NCI-H510A (cell line): ENCODE data around the gene CPNE4.
"Not testable (repeated sequence)": the region's sequence is repeated elsewhere in the genome, so short reads cannot be mapped to it uniquely, and the experiment has no call there.

ENCODE experiments used
- DNase-seq: peaks from one replicate; lab custom pipeline; 2025; lab: John Stamatoyannopoulos, UW

Gene CPNE4

DNA sequence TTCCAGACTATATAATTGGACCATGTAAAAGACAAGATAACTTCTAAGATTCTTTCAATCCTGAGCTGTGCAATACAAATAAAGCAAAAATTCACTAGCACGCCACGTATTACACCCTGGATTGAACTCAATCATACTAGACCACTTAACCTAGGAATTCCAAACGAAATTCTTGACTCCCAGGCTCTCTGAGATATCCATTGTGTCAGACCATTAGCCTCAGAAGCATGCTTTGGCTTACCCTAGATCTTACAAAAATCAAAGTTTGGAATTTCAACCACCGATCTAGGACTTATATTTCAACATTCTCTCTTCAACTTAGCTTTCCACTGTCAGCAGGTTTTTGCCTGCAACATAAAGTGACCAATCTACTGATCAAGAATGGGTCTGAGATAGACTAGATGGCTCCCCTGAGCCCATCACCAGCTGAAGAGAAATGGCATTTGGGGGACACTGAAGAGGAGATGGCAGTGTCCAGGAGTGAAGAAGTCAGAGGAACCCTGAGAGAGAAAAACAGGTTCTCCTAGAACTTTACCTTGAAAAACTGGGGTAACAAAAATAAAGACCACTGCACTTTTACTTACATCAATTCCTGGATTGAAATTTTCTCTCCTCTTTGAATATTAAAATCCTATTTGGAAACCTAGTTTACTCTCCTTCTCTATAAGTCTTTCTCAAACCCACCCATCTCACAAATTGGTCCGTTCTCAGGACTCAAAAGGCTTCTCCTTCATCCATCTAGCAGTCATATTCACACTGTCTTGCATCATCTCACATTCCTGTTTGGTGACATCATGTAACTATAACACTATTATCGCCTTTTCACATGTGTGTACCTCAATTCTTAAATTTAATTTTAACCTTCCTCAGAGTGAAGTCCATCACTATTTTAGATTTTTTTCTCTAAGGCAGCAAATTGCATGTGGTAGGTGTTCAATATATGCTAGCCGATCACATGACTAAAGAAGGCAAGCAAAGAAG is 18.5 kb downstream of the CPNE4 start:
- no peak for DNase-seq

DNA sequence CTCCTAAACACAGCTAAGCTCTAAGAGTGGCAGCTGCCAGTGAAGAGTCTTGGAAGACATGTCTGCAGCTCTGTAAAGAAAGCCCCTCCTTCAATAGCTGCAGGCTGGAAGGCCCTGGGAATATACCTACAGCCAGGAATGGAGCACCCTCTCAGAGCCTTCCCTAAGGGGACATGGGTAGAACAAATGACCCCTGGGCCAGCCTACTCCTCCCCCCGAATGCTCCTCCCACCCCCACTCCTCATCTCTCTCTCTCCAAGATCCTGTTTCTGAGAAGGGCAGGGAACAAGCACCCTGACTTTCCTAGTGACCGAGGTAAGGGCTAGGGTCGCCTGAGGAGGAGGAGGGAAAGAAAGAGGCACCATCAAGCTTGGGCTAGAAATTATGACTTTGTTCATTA is 20.7 kb downstream of the CPNE4 start:
- no peak for DNase-seq

DNA sequence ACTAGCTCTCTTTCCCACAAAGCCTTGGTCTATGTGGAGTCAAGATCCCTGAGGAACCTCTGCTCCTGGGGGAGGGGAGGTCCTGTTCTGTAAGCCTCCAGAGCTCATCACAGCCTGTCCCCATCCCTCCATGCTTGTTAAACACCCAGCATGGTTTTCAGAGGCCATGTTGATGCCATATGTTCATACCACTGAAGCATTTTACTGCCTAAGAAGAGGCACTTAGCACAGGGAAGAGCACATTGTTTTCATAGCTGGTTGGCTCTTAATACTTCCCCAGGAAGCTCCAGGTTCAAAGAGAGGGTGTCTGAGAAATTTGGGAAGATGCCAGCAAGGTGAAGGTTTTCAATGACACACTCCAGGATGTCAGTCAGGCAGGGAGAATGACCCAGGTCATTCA is 25.6 kb downstream of the CPNE4 start:
- DNase-seq: no peak

DNA sequence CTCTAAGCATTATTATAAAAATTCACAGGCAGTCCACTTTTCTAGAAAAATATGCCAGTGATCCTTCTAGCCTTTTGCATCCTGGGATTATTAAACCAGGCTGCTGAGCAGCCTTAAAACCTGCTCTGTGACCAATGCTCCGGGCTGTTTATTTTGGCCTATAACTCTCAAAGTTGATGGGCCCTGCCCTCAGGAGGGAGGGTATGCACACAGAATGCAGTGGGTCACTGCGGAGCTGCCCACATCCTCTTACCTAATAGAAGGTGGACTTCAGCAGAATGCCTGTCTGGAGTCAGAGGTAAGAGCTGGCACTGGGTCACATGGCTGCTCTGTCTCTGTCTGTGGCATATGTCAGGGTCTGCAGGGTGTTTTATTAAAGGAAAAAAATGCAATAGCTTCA is 26.0 kb downstream of the CPNE4 start:
- no peak for DNase-seq

DNA sequence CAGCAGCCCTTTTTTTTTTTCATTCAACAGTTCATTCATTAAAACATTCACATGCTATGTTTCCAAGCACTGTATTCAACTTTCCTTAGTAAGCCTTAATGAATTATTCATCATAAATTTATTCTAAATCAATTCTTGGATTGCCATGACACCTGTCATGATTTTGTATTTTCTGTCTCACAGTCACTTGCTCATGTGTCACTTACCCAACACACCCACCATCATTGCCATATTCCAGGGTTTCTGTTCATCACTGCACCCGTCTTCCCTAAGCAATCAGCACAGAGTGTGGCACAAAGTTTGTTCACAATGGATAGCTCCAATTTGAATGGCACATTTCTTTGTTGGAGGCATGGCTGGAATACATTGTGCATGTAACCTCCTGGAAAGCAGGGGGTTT is 27.2 kb downstream of the CPNE4 start:
- DNase-seq: no peak

DNA sequence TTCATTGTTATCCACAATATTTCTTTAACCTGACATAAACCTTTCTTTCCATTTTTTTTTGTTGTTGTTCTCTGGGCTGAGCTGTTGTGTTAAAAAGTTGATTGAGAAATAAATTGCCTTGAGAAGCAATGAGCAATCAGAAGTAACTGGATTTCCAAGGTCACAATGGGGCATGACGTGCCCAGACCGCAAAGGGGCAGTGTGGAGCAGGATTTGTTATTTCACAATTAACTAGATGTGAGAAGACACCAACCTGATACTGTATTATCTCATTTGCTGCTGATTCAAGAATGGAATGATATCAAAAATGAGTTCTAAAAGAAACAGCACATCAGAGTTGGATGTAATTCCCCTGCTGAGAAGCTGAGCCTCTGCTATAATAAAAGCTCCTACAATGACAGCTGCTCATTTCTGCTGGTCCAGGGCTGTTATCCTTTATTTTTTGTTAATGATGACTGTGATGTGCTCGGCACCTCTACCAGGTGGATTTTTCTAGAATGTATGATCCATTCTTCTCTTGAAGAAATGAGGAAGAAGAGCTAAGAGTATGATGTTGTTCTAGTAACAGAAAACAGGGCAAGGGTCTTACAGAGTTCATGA is 28.1 kb downstream of the CPNE4 start:
- no peak for DNase-seq

DNA sequence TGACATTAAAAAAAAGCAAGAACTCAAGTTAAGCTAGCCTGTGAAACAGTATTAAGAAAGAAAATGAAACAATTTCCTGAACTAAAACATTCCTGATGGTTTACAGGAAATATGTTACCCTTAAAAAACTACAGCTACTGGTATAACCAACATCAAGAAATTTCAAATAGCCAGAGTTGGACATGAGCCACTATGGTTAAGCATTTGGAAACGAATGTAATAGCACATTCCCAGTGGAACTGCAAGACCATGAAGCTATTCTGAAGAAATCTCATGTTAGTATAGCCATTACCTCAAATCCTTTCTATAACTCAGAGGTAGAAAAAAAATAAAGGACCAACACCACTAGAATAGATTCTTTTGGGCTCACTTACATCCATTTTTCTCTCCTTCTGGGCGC is 30.2 kb downstream of the CPNE4 start:
- no peak for DNase-seq

DNA sequence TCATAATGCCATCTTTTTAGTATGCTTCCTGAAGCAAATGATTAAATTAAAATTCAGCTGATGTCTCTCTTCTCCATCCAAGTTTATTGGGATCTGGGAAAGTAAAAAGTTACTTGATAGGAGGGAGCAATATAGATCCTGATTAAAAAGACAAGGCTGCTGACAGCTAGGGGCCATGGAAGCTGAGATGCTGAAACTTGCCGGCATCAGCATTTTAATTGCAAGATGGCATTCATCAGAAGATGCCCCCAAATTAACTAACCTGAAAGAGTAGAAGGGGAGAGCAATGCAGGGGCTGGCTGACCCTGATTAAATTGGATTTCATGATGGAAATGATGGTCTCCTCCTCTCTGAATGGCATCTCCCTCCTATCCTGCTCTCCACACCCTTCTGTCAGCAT is 31.1 kb downstream of the CPNE4 start:
- no peak for DNase-seq

DNA sequence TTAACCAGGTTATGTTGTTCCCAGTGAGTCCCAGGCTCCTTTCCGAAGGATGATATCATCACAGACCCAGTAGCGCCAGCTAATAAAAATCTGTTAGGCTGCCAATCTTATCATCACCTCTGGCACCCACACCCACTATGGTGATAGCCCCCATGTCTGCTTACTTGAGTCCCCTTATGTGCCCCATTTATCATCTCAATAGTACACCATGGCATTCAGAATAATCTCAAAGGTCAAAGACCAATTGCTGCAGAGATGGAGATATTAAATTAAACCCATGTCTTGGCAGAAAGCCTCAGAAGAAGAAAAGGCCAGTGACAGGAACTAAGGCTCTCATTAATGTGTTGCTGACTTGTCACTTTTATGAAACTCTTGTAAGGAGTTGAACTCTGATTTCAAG is 32.8 kb downstream of the CPNE4 start:
- no peak for DNase-seq

DNA sequence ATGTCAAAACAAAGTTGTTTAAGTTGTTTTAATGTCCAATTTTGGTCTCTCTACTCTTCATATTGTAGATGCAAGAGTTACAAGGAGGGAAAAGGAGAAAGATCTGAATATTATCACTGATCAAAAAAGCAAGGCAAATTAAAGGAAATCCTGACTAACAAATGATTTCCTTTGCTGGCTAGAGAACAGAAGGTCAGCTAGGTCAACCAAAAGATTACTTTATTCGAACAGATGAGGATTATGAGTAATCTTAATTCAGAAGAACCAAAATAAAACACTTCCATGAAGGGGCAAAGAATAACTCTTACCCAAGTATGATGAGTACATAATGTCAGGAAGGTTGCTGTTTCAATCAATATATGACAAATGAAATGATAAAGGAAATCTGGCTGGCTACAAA is 33.8 kb downstream of the CPNE4 start:
- no peak for DNase-seq

DNA sequence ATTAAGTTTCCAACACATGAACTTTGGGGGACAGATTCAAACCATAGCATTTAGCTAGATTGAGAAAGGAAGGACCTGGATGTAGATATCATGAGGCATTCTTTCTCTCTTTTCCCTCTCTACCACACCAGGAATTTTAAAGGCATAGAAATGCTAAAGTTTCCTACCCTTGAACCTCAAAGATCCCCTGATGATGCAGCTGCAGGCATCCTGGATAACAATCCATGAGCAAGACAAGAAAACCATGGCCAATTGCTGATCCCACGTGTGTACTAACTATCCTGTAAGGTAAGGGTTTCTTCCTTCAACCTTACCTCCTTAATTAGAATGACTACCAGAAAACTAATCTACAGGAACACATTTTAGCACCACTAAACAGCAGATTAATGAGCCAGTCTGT is 36.8 kb downstream of the CPNE4 start:
- no peak for DNase-seq

DNA sequence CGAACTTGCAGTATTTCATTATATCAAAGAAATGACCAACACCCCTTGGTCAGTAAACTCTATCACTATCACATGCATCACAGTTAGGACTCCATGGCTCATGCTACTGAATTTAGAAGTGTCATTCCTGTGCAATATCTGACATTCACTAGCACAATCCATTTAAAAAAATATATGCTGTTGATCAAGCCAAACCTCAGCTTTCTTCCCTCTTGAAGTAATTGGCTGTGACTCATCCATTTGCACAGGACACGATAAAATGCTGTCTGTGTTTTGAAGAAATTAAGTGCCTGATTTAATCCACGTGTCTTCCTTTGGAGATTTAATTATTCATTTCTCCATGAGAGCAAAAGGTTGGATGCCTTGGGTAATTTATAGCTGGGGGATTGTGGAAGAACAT is 38.9 kb downstream of the CPNE4 start:
- no peak for DNase-seq

DNA sequence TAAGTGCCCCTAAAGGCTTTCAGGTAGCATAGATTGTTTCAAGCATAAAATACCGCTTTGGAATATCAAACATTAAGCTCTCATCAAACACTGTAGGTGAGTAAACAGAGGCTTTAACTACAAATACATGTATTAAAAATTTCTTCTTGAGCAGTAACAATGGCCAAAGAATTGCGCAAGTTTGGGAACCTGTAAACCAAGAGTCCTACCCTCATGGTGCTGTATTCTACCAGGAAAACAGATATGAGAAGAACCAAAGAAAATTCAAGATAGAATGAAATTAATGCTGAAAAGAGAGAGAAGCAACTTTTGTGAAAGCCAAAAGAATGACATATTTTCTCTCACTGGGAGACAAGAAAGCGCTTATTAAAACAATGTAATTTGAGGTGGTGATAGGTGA is 45.5 kb downstream of the CPNE4 start:
- DNase-seq: no peak

DNA sequence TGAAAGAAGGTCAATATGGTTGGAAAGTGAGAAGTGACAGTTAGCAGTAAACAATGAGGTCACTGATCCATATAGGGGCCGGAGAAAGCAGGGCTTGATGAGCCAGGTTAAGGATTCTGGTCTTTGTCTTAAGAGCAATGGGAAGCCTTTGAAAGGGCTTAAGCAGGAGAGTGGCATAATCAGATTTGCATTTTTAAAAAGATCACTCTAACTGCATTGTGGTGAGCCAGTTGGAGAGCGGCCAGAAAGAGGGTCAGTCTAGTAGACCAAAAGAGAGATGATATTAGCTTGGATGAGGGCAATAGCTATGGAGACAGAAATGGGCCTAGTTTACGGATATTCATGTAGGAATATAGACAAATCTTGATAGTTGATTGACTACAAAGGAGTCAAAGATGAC is 46.6 kb downstream of the CPNE4 start:
- DNase-seq: no peak

DNA sequence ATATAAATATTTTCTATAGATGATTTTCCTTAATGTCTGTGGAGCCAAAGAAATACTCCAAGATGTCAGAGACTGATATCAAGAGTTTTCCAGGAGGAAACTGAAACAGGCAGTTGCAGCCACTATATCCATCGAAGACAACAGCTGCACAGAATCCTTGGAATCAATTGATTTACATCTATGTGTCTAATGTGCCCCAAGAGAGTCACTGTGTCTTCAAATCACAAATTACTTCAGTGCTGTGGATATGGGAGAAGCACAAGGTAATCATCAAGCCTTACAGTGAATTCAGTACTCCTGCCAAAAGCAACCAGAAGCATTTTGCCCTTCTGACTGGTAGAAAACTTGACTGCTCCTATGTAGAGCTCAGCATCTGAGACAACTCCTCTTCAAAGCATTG is 51.1 kb downstream of the CPNE4 start:
- DNase-seq: no peak

DNA sequence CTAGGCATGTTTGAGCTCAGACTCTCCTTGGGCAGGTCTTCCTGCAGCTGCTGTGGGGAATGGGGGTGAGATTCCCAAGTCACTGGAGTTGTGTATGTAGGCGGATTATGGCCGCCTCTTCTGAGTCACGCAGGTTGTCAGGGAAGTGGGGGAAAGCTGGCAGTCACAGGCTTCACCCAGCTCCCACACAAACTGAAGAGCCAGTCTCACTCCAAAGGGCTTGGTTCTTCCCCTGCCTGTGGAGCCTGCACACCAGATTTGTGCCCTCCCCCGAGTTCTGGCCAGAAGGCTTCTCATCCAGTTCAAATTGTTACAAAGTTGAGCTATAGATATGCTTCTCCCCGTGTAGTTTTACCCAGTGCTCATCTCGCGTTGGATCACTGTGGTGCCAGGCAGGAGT is 53.5 kb downstream of the CPNE4 start:
- DNase-seq: no peak

DNA sequence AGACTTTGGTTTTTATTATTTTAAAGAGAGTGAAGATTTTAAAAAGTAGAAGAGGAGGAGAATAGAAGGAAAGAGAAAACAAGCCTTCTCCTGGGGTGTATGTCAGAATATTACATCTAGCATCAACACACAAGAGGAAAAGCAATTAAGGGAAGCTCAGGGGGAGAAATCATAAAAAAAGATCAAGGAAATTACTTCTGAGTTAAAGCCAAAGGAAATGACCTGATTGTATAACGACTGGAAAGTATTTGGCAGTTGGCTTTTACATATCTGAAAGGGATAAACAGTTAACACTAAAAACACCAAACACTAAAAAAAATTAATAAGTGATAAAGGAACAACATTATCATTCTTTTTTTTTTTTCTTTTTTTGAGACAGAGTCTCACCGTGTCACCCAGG is 58.4 kb downstream of the CPNE4 start:
- DNase-seq: no peak

DNA sequence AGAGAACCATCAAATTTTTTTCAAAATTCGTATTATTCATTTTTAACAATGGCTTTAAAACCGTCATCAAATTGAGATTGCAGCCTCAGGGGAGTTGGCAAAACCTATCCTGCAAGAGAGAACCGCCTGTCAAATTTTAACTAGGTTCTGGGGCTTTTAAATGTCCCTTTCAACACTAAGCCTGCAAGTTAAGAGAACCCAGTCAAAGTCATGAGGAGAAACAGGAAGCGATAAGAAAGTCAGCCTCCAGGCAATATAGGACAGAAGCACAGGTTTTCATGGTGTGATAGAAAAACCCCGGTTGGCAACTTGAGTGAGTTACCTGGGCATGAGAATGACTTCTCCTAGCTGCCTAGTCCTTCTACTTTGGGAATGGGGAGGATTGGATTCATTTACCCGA is 59.8 kb downstream of the CPNE4 start:
- no peak for DNase-seq

DNA sequence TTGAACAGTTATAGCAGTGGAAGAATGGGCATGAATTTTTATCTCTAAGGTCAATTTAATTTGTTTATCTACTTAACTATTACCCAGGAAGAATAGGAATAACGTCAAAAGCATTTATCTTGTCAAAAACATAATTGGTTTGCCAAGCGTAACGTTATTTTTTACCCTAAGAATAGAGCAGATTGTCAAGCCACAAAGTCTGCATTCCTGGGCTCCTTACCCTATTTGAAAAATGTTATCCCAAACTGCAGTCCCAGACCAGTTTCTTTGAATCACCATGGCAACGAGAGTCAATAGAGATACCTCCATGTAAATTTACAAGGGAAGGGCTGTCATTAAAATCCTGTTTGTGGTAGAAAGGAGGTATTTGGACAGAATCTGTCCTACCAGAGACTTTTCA is 61.1 kb downstream of the CPNE4 start:
- no peak for DNase-seq

DNA sequence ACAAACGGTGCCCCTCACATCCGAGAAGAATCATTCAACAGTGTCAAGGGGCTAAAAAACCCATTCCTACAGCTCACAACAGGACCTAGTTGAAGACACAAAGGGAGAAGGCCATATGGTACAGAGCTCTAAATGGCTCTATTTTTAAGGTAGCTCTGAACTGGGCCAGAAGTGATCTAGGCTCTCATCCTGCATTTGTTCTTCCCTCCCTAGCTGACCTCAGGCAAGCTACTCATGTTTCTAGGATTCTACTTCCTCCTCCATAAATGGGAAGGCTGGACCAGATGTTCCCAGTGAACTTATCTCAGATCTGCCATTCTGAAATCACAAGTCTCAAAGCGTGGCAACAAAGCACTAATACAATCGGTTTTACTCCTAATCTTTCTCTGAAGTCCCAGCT is 62.3 kb downstream of the CPNE4 start:
- no peak for DNase-seq

DNA sequence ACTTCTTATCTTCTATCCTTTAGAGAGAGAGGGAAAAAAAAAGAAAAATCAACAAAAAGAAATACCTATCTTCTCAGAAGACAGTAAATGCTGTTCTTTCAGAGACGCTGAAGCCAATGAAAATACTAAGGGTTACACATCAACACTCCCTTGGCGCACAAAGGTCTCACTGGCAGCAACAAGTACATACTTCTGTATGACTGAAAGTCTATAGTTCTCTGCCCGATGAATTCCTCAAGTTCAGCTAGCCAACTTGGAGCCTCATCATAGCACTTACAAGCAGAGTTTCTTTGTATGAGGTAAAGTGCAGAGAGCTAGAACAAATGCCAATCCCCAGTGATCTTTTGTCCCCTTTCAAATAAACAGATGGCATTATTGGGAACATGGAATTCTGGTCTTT is 62.7 kb downstream of the CPNE4 start:
- DNase-seq: no peak

DNA sequence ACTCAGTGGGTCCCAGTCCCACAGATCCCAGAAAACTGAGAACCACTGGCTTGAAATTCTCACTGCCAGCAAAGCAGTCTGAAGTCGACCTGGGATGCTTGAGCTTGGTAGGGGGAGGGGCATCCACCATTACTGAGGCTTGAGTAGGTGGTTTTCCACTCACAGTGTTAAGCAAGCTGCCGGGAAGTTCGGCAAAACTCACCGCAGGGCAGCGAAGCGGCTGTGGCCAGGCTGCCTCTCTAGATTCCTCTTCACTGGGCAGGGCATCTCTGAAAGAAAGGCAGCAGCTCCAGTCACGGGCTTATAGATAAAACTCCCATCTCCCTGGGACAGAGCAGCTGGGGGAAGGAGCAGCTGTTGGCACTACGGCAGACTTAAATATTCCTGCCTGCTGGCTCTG is 71.4 kb downstream of the CPNE4 start:
- DNase-seq: not testable (repeated sequence)

DNA sequence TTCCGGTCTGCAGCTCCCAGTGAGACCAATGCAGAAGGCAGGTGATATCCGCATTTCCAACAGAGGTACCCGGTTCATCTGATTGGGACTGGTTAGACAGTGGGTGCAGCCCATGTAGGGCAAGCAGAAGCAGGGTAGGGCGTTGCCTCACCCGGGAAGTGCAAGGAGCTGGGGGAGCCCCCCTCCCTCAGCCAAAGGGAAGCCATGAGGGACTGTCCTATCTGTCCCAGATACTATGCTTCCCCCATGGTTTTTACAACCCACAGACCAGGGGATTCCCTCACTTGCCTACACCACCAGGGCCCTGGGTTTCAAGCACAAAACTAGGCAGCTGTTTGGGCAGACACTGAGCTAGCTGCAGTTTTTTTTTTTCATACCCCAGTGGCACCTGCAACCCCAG is 71.8 kb downstream of the CPNE4 start:
- DNase-seq: no peak

DNA sequence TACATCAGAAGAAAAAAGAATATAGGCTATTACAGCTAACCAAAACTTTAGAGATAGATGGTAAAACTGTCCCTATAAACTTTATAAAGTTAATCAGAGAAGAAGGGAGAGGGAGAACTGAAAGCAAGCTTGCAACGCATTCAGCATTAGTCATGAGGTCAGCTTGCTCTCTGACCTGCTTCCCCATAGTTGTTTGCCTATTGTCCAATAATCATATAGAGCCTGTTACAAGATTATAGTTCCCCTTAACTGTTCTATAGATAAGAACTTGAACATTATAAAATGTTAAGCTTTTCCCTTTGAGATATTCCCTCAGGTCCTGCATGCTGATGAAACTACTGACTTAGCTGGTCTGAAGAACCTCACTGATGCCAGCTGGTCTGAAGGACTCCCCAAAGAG is 74.5 kb downstream of the CPNE4 start:
- no peak for DNase-seq
